Activated T-cell treated with anti-CD3 and anti-CD28 coated beads for 24 hours (primary cell): ENCODE data around the gene COL25A1.
"Not testable (repeated sequence)": the region's sequence is repeated elsewhere in the genome, so short reads cannot be mapped to it uniquely, and the experiment has no call there.

Experiments used
- DNase-seq: peaks from one replicate; pipeline ENCODE4 v3.0.0-alpha.2; 2020; ENCODE audit warnings: low read depth

COL25A1 gene

DNA sequence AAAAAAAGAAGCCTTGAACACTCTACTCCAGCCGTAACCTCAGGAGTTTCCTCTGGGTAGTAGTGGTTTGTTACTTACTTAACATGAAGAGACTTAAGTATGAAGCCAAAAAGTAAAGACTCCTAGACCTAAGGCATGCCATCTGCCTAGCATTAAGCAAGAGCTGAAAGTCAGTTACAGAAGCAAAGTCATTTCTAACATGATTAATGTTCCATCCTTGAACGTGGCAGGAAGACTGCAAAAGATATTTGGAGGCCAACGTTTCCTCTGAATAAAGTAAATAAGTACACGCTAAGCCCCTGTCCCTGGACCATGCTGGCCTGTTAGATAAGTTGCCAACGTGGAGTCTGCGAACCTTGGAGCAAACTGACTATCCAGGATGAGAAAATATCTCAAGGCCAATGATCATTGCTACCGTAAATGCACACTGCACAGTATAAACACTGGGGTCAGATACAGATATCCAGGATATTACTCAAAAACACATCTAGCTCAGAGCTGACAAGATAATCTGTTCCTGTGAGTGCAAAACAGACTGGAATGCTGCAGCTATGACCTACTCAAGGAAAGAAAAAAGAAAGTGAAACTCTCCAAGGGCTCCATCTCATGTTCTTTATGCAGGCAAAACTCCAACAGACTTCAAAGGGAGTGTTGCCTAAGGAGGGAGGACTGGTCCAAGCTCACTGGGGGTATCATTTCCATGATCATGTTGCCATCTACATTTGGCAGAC, 255.8 kb downstream of the COL25A1 start:
- no peak for DNase-seq

GRCh38 chr4:109044431-109044830, 258.0 kb downstream of the COL25A1 start:
- DNase-seq, result no peak

DNA sequence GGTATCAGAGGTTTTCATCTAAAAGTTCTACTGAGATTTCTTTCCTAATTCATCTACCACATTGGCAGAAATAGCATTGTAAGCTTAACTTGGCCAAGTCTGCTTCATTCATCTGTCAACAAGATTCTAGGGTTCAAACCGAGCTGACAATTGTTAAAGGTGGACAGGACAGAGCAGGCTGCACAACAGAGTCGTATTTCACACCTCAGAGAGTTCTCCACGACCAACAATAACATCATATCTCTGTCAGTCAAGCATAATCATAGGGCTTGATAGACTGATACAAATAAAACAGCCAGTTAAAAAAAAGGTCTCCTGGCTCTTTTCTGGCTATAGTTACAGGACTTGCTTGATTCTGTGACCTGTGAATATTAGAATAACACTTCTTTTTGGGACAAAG, 259.2 kb downstream of the COL25A1 start:
- no peak for DNase-seq

- DNase-seq, result no peak
These were observed 260.7 kb downstream of the COL25A1 start for GRCh38 chr4:109041463-109042360.

DNA sequence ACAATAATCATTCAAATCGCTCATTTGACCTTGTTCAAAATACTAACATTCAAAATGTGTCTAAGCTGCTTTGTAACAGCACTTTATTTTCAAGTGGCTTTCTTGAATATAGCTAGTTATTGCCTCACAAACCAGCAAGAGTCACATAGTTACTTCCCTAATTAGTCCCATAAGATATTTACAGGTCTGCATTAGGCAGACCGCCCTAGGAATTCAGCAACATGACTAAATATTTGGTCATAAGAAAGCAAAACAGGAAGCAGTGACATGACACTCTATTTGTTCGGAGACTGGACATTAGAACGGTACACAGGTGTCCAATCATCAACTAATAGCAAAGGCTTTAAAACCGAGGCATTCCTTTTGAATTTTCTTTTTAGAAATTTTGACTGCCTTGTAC, 262.0 kb downstream of the COL25A1 start:
- no peak for DNase-seq

DNA sequence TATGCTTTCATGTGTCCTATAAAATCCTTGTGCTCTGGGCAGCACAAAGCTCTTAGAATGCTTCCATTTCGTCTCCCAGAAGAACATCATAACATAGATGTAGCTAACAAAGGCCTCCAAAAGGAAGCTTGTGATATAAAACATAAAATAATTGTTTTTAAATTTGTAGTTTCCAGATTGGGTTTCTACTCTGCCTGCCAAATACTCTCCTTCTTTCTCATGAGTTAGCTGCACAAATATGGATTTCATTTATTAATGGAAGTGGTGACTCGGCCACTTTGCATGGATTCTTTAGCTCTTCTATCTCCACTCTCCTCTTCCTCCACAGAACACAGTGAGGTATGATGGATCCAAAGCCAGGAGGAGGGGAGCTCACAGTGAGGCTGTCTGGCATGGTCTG, 265.4 kb downstream of the COL25A1 start:
- no peak for DNase-seq

DNA sequence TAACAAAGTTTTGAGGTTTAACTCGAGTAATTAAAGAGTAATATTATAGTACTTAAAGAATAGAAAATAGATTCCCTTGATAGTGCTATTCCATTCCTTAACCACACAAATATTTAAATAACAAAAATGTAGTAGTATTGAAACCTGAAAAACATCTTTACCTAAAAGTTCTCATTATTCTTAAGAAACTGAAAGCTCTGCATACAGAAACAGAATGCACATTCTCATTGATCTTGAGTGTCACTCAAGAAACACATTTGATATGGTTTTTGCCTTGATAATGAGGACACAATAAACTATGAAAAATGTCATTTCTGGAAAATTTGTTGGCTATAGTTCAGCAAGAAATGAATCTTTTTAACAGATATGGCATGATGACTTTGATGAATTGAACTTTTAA, 268.5 kb downstream of the COL25A1 start:
- no peak for DNase-seq

DNA sequence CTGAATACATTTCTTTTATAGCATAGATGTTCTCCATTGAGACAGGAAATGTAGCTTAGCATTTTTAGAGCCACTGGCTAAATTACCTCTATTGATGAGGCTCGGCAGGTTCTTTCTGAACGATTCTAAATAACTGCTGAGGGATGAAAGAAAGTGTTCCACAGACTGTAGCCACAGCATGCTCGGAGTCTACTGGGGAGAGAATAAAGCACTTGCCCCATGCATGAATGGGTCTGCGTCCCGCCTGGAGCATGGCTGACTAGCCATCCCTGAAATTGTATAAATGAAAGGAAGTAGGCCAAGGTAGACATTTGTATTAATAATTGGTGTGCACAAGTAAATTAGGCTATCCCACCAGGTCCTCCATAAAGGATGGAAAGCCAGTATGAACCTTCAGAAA, 269.8 kb downstream of the COL25A1 start:
- DNase-seq, result no peak

- no peak for DNase-seq
These were observed 272.5 kb downstream of the COL25A1 start for GRCh38 chr4:109029987-109030386.

GRCh38 chr4:109027016-109027500, 275.4 kb downstream of the COL25A1 start:
- DNase-seq, result no peak

DNA sequence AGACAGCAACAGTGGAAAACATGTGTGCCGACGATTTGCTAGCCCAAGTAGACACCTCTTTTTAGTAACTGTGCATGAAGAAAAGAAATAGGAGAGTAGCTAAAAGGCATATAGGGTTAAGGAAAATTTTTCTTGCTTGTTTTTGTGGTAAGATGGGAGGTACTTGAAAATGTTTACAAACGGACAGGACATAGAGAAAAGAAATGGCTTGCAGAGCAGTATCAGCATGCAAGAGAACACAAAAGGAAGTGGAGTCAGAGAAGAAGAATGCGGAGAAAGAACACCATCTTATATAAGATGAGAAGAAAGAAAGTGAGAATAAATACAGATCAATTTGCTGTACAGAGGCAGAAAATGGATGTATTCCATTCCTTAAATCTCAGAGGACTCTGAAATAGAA, 275.9 kb downstream of the COL25A1 start:
- no peak for DNase-seq

DNA sequence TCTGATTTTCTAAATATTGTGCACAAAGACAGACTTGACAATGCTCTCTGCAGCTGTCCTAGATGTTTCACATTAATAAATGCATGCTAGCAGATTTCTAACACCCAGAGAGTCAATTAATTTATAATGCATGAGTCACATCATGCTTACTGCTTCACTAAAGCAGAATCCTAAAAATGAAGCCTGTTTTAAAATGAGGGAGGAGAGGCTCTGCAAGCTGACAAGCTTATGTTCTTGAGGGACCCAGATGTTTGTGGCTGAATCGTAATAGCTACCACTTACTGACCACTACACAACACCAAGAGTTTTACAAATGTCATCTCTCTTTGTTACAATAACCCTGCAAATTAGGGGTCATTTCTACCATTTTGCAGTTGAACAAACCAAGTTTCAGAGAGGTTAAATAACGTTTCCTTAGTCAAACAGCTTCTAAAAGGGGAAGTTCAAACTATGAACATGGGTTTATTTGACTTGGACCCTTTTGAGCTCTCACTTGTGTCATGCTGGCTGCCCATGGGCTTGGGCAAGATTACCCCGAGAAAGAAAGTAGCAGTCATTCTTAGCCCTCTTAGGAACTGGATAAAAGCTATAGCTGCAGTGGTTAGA, 276.9 kb downstream of the COL25A1 start:
- DNase-seq, result no peak

GRCh38 chr4:109022961-109023360, 279.5 kb downstream of the COL25A1 start:
- DNase-seq, result no peak

DNA sequence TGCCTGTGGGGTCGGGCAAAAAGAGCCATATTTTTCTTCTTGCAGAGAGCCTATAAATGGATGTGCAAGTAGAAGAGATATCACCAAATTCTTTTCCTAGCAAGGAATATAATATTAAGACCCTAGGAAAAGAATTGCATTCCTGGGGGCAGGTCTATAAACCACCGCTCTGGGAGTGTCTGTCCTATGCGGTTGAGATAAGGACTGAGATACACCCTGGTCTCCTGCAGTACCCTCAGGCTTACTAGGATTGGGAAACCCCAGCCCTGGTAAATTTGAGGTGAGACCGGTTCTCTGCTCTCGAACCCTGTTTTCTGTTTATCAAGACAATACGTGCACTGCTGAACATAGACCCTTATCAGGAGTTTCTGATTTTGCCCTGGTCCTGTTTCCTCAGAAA, 280.8 kb downstream of the COL25A1 start:
- DNase-seq, result not testable (repeated sequence)

DNA sequence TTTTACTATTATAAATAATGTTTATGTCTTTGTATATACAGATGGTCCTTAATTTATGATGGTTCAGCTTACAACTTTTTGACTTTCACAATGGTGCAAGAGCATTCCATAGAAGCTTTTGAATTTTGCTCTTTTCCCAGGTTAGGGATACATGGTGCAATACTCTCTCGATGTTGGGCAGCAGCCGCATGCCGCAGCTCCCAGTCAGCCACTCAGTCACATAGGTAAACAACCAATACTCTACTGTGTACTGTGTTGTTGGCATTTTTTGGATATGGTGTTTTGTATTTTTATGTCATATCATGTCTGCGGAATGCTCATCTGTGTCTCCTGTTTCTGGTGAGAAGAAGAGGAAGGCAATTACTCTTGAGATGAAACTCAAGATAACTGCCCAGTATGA, 281.6 kb downstream of the COL25A1 start:
- no peak for DNase-seq

DNA sequence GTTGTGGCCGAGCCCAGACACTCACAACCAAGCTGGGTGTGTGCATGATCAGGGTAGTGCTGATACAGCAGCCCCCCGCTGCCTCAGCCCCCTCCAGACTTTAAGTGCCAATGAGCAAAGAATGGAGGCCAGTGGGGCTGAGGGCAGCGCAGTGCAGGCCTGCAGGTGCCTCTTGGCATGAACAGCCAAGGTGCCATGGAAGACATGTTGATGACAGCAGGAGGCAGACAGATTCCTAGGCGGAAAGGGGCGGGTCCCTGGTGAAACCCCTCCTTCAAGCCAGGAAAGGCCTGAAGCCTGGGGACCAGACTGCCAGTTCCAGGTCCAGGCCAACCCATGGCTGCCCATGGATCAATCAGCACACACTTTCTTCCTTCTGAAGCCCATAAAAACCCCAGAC, 286.3 kb downstream of the COL25A1 start:
- DNase-seq, result no peak

GRCh38 chr4:109015413-109015810, 287.0 kb downstream of the COL25A1 start:
- DNase-seq, result no peak

DNA sequence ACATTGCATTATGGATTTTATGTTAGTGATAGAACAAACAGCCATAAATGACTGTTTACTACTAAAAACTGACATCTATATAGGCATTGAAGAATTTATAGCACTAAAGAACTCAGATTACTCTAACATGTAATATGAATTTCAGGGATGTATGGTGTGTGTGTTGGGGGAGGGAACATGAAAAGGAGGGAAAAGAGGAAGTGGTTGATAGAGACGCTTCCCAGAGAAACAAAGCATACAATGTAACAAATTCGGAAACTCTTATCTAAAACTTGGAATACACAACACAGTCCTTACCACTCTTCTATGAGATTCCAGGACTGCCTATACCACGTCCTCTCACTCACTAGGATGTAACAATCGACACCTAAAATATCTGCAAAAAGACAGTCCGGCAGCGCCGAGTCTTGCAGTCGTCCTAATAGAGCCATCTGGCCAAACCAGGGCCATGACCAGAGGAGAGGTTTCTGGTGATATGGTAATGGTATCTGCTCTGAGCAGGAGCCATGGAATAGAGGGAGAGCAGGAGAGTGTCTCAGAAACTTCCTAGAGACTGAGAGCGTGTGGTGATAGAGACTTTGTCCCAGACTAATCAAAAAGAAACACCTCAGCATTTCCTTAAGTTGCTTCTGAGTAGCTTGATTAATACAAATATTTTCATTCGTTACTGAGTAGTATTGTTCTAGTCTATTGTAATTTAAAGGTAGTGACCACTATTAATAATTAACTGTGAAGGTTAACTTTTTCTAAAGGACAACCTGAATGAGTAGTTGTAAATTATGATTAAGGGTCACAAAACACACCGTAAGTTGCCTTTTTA, 287.7 kb downstream of the COL25A1 start:
- DNase-seq, result no peak

DNA sequence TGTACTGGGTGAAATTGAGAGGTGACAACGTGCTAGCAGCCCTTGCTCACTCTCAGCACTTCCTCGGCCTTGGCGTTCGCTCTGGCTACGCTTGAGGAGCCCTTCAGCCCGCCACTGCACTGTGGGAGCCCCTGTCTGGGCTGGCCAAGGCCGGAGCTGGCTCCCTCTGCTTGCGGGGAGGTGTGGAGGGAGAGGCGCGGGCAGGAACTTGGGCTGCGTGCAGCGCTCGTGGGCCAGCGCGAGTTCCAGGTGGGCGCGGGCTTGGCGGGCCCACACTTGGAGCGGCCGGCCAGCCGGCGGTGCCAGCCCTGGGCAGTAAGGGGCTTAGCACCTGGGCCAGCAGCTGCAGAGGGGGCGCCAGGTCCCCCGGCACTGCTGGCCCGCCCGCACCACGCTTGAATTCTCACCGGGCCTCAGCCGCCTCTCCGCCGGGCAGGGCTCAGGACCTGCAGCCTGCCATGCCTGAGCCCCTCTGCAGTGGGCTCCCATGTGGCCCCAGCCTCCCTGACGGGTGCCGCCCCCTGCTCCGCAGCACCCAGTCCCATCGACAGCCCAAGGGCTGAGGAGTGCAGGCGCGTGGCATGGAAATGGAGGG, 290.1 kb downstream of the COL25A1 start:
- DNase-seq, result no peak

GRCh38 chr4:109011241-109012026, 291.0 kb downstream of the COL25A1 start:
- no peak for DNase-seq

DNA sequence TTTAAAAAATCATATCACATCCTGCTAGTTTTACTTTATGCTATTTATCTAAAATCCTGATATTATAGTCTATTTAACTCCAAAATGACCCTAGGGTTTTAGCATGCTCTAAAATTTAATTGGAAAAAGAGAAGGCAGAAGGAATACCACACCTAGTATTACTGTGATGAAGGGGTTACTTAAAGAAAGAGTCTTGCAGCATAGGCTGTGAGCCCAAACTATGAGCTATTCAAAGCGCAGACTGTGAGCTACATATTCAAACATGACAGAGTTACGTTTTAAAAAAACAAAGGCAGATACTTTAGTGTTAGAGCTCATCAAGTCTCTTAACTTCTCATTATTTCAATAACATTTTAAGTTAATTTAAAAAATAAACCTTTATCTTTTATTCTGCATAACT, 291.9 kb downstream of the COL25A1 start:
- DNase-seq, result no peak
